ENCODE data around the gene GABRQ. TPM values are rescaled to one million over a fixed set of nuclear protein-coding genes. Genes with fewer than 3 reads are reported as not detected.

The GABRQ gene
- total RNA-seq, 1 experiment from 2014 or later, result not detected

GRCh38 chrX:152656087-152656486 lies 18.4 kb downstream of the GABRQ start:
- H3K36me3 ChIP-seq (ENCODE audit: low read depth), result no peaks in the 10 kb centered on the region
- no peak for DNase-seq
- no peaks in the 10 kb centered on the region for H3K9me3 ChIP-seq (ENCODE audit: insufficient read depth, low read depth)
- H3K4me3 ChIP-seq, result no peak overlapping the region
- H3K27ac ChIP-seq, result no peak overlapping the region
- peaks cover 3% of the 10 kb centered on the region; the same call in 1 of the 2 replicates for H4K20me1 ChIP-seq (ENCODE audit: insufficient read depth)
- intact Hi-C loops (cut with micrococcal nuclease; ENCODE audit: unreplicated experiment), result no loop called here
- no peaks in the 10 kb centered on the region for H3K79me2 ChIP-seq (ENCODE audit: low read depth)
- BruUV-seq (replicated peaks), result no TSS peak
- no peaks in the 10 kb centered on the region for H3K4me1 ChIP-seq (replicated peaks; ENCODE audit: insufficient read depth)
- no peaks in the 10 kb centered on the region for H3K9me2 ChIP-seq (ENCODE audit: insufficient read depth)
- ChIA-PET POLR2A (ENCODE audit: unreplicated experiment) (no interaction called here), CTCF (no interaction called here)
- TF ChIP-seq EZH2 (IDR thresholded peaks at IDR 0.05; ENCODE audit: low read depth), result no peak
- no peak for TF ChIP-seq CTCF (conservative IDR thresholded peaks at IDR 0.05)
- H2AFZ ChIP-seq, result no peak overlapping the region
- H3K4me2 ChIP-seq, result no peak overlapping the region
- H3F3A ChIP-seq (ENCODE audit: insufficient read depth, low read depth), result no peaks in the 10 kb centered on the region
- H3K27me3 ChIP-seq (ENCODE audit: insufficient read depth, low read depth), result no peaks in the 10 kb centered on the region

- no peak overlapping the region for H3K4me2 ChIP-seq
- ChIA-PET CTCF (no interaction called here), POLR2A (ENCODE audit: unreplicated experiment) (no interaction called here)
- no peaks in the 10 kb centered on the region for H3K27me3 ChIP-seq (ENCODE audit: insufficient read depth, low read depth)
- BruUV-seq (replicated peaks), result no TSS peak
- no peaks in the 10 kb centered on the region for H3K4me1 ChIP-seq (replicated peaks; ENCODE audit: insufficient read depth)
- H2AFZ ChIP-seq, result no peak overlapping the region
- DNase-seq, result no peak
- TF ChIP-seq CTCF (conservative IDR thresholded peaks at IDR 0.05) (no peak), EZH2 (IDR thresholded peaks at IDR 0.05; ENCODE audit: low read depth) (no peak)
- no peak overlapping the region for H3K27ac ChIP-seq
- no peak overlapping the region for H3K4me3 ChIP-seq
- no peaks in the 10 kb centered on the region; the same call in 1 of the 2 replicates for H3F3A ChIP-seq (ENCODE audit: insufficient read depth, low read depth)
- no peaks in the 10 kb centered on the region for H3K9me2 ChIP-seq (ENCODE audit: insufficient read depth)
- H3K79me2 ChIP-seq (ENCODE audit: low read depth), result no peaks in the 10 kb centered on the region
- H3K9me3 ChIP-seq (ENCODE audit: insufficient read depth, low read depth), result no peaks in the 10 kb centered on the region
- intact Hi-C loops (cut with micrococcal nuclease; ENCODE audit: unreplicated experiment), result no loop called here
- H3K36me3 ChIP-seq (ENCODE audit: low read depth), result no peaks in the 10 kb centered on the region
- peaks cover 3% of the 10 kb centered on the region; the same call in 1 of the 2 replicates for H4K20me1 ChIP-seq (ENCODE audit: insufficient read depth)
Measured at GRCh38 chrX:152656890-152657289, 19.2 kb downstream of the GABRQ start.

GRCh38 chrX:152658302-152658701 lies 20.6 kb downstream of the GABRQ start:
- no peaks in the 10 kb centered on the region for H3K36me3 ChIP-seq (ENCODE audit: low read depth)
- ChIA-PET CTCF (no interaction called here), POLR2A (ENCODE audit: unreplicated experiment) (no interaction called here)
- no peaks in the 10 kb centered on the region for H3K9me3 ChIP-seq (ENCODE audit: insufficient read depth, low read depth)
- no TSS peak for BruUV-seq (replicated peaks)
- H3K4me2 ChIP-seq, result no peak overlapping the region
- no peak overlapping the region for H2AFZ ChIP-seq
- no peak for TF ChIP-seq EZH2 (IDR thresholded peaks at IDR 0.05; ENCODE audit: low read depth)
- TF ChIP-seq CTCF (conservative IDR thresholded peaks at IDR 0.05), result peak; percentile 48; the same call in 1 of the 2 replicates
- no peaks in the 10 kb centered on the region; the same call in 1 of the 2 replicates for H3F3A ChIP-seq (ENCODE audit: insufficient read depth, low read depth)
- H3K27me3 ChIP-seq (ENCODE audit: insufficient read depth, low read depth), result no peaks in the 10 kb centered on the region
- H3K4me1 ChIP-seq (replicated peaks; ENCODE audit: insufficient read depth), result no peaks in the 10 kb centered on the region
- no peak overlapping the region for H3K27ac ChIP-seq
- H3K9me2 ChIP-seq (ENCODE audit: insufficient read depth), result no peaks in the 10 kb centered on the region
- DNase-seq, result no peak
- no peak overlapping the region for H3K4me3 ChIP-seq
- no peaks in the 10 kb centered on the region for H3K79me2 ChIP-seq (ENCODE audit: low read depth)
- intact Hi-C loops (cut with micrococcal nuclease; ENCODE audit: unreplicated experiment), result no loop called here
- peaks cover 3% of the 10 kb centered on the region; the same call in 1 of the 2 replicates for H4K20me1 ChIP-seq (ENCODE audit: insufficient read depth)

Data from PC-9 (cell line).